Measurements from ENCODE around the gene MOB3A. TPM values are rescaled to one million over a fixed set of nuclear protein-coding genes. Genes with fewer than 3 reads are reported as not detected.
A peak's percentile ranks its signal among the peaks of the same experiment; 100 is the strongest.

Gene MOB3A
- total RNA-seq, 1 donor from 2014 or later, result 88.5 TPM

GRCh38 chr19:2079076-2079864, 16.9 kb downstream of the MOB3A start:
- Mint-ChIP-seq H3K36me3 (ENCODE audit: low read depth, unreplicated experiment) (peaks cover 22% of the 10 kb centered on the region), H3K27me3 (ENCODE audit: unreplicated experiment) (peaks cover 18% of the 10 kb centered on the region), H3K4me1 (ENCODE audit: unreplicated experiment) (peaks cover 4% of the 10 kb centered on the region), H3K4me3 (ENCODE audit: unreplicated experiment) (no peak overlapping the region), H3K9me3 (ENCODE audit: unreplicated experiment) (no peaks in the 10 kb centered on the region), H3K27ac (ENCODE audit: unreplicated experiment) (no peak overlapping the region)
- no peak for DNase-seq (ENCODE audit: low spot score)
- TF ChIP-seq CTCF (IDR thresholded peaks at IDR 0.05; ENCODE audit: unreplicated experiment), result no peak

GRCh38 chr19:2077833-2078619, 18.1 kb downstream of the MOB3A start:
- Mint-ChIP-seq H3K36me3 (ENCODE audit: low read depth, unreplicated experiment) (peaks cover 28% of the 10 kb centered on the region), H3K27ac (ENCODE audit: unreplicated experiment) (no peak overlapping the region), H3K4me1 (ENCODE audit: unreplicated experiment) (no peaks in the 10 kb centered on the region), H3K4me3 (ENCODE audit: unreplicated experiment) (peak overlapping the region; percentile 31), H3K9me3 (ENCODE audit: unreplicated experiment) (no peaks in the 10 kb centered on the region), H3K27me3 (ENCODE audit: unreplicated experiment) (peaks cover 18% of the 10 kb centered on the region)
- no peak for DNase-seq (ENCODE audit: low spot score)
- TF ChIP-seq CTCF (IDR thresholded peaks at IDR 0.05; ENCODE audit: unreplicated experiment), result no peak

- no peak for TF ChIP-seq CTCF (IDR thresholded peaks at IDR 0.05; ENCODE audit: unreplicated experiment)
- no peak overlapping the region for H3K4me3 Mint-ChIP-seq (ENCODE audit: unreplicated experiment)
- H3K36me3 Mint-ChIP-seq (ENCODE audit: low read depth, unreplicated experiment), result peaks cover 30% of the 10 kb centered on the region
- peaks cover 15% of the 10 kb centered on the region for H3K27me3 Mint-ChIP-seq (ENCODE audit: unreplicated experiment)
- DNase-seq (ENCODE audit: low spot score), result no peak
- no peaks in the 10 kb centered on the region for H3K4me1 Mint-ChIP-seq (ENCODE audit: unreplicated experiment)
- no peak overlapping the region for H3K27ac Mint-ChIP-seq (ENCODE audit: unreplicated experiment)
- H3K9me3 Mint-ChIP-seq (ENCODE audit: unreplicated experiment), result no peaks in the 10 kb centered on the region
Observed at GRCh38 chr19:2077398-2077797, 18.7 kb downstream of the MOB3A start.

- H3K9me3 Mint-ChIP-seq (ENCODE audit: unreplicated experiment), result no peaks in the 10 kb centered on the region
- H3K27me3 Mint-ChIP-seq (ENCODE audit: unreplicated experiment), result peaks cover 12% of the 10 kb centered on the region
- no peak overlapping the region for H3K27ac Mint-ChIP-seq (ENCODE audit: unreplicated experiment)
- H3K4me1 Mint-ChIP-seq (ENCODE audit: unreplicated experiment), result no peaks in the 10 kb centered on the region
- no peak for DNase-seq (ENCODE audit: low spot score)
- no peak overlapping the region for H3K4me3 Mint-ChIP-seq (ENCODE audit: unreplicated experiment)
- TF ChIP-seq CTCF (IDR thresholded peaks at IDR 0.05; ENCODE audit: unreplicated experiment), result no peak
- H3K36me3 Mint-ChIP-seq (ENCODE audit: low read depth, unreplicated experiment), result peaks cover 35% of the 10 kb centered on the region
Observed at GRCh38 chr19:2076526-2076944, 19.6 kb downstream of the MOB3A start.
